NCI-H2107 (cell line): ENCODE measurements around the gene BORA.
"Not testable (repeated sequence)": the region's sequence is repeated elsewhere in the genome, so short reads cannot be mapped to it uniquely, and the experiment has no call there.

Experiments
- DNase-seq: peaks from one replicate; lab custom pipeline; 2025; lab: John Stamatoyannopoulos, UW

The BORA gene

DNA sequence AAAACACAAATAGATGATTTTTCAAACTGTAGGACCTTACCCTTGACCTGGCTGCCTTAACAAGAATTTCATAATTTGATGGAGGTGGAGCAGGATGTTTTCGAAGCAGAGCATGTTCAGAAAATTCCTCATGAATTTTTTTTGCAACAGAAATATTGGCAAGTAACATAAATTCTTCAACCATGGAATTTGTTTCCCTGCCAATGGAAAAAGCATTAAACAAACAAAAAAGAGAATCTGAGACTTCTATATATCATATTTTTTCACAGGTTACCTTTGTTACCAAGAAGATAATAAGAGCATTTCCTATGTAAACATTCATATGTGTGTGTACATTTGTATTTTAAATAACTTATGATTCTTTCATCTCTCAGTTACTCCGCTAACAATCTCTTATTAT, 35.7 kb downstream of the BORA start:
- no peak for DNase-seq

DNA sequence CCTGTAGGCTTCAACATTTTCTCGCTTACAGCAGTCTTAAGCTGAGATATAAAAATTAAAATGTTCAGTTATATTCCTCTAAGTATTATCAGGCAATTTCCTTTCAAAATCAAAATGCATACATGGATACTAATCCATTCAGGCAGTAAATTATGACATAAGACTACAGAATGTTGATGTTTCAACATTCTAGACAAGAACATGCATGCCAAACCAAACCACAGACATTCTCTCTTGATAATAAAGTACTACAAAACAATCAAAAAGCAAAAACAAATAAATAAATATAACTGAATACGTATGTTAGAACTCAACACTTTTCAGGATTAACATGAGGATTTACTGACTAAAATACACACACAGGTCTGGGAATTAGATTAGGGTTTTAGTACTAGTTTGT, 46.3 kb downstream of the BORA start:
- no peak for DNase-seq

DNA sequence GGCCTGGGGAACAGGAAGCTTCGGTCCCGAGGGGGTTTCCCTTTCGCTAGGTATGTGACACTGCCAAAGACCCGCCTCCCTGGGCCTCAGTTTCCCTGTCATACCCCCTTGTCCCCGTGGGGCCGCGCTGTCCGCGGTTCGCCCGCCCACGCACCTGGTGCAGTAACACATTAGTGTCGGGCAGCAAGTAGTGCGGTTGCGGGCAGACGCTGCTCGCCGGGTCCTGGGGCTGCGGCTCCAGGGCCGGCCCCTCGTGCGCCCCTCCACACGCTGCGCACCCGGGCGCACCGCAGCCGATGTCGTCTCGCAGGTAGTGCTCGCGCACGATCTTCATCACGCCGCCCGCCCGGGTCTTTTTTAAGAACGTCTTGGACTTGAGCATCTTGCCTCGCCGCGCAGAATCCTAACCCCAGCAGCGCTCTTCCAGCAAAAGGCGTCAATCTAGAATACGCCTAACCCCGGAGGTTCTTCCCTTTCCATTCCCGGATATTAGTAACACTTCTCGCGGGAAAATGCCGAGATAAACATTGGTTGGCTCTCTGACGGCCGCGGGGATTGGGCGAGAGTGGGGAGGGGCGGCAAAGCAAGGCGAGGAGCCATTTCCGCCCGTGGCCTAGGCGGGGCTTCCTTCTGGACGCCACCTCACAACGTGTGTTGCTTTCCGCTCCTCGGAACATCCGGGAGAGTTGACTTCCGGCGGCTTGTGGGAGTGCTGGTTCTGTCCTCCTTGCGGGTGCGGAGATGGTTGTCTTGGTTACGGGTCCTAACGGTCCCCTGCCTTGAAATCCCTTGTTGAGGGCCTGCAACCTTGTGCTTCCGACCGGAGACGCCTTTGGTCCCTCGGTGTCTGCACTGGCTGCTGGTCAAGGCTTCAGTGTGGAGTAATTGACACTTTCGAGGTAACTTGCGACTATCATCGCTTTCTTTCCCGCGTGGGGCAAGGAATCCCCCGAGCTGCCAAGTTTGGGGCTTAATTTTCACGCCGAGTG, 54.0 kb downstream of the BORA start, which contains the start of the genes DIS3 and PIBF1:
Gene DIS3, minus strand, starts transcription at position 450 of the 989 bp plus-strand sequence. Its CDS starts 68 bp downstream, at position 382.
Gene PIBF1, plus strand, starts transcription at position 683 of the 989 bp plus-strand sequence. CDS start 1,337 bp downstream, outside the sequence.
- peak; percentile 90 for DNase-seq

DNA sequence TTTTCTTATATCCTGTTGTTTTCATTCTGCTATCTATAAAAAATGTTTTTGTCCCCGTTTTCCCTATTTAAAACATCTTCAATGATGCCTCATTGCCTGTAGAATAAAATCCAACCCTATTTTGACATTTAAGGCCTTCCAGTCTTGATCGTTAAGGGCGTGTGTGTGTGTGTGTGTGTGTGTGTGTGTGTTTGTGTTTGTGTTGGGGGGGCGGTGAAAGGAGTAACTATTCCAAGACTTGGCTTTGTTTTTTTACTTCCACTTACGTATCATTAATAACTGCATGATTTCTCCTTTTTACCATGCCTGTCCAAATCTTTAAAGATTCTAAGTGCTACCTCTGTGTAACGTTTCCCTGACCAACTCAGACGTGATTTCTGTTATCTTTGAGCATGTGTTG, 55.0 kb downstream of the BORA start:
- no peak for DNase-seq

DNA sequence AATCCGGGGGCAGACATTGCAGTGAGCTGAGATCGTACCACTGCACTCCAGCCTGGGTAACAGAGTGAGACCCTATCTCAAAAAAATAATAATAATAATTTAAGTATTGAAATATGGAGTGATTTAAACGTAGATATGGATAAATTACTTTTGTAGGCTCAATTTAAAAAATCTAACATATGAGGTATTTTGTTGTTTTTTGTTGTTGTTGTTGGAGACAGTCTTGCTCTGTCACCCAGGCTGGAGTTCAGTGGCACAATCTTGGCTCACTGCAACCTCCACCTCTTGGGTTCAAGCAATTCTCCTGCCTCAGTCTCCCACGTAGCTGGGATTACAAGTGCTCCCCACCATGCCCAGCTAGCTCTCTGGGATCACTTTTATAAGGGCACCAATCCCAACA, 57.0 kb downstream of the BORA start:
- not testable (repeated sequence) for DNase-seq

DNA sequence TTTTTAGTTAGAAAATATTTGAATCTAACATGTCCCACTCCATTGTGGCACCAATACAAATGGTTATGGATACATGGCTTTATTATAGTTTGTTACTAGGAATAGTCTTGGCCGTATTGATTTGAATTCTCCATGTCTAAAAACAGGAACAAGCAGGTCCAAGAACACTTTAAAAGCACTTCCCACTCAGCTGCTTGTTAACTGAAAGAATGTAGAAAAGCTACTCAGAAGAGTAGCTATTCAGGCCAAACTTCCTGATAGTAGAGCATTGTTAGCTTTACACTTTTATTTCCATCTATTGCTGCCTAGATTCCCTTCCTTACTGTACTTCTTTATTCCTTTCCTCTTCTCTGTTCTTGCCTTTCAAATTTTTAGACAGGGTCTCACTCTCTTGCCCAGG, 61.1 kb downstream of the BORA start:
- no peak for DNase-seq

DNA sequence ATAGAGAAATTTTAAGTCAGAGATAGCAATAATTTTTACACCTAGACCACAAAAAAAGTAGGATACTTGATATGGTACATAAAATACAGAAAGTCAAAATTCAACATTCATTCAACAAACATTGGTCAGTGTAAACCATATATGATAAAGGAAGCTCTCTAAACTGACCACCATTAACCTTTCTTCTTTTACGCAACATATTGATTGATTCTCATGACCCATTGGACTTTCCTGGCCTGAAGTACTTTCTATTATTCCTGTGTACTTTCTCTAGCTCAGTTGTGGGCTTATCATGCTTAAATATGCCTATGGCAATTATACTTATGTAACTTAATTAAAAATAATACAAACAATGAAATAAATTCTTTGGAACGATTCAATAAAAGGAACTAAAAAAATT, 64.9 kb downstream of the BORA start:
- DNase-seq, result no peak

DNA sequence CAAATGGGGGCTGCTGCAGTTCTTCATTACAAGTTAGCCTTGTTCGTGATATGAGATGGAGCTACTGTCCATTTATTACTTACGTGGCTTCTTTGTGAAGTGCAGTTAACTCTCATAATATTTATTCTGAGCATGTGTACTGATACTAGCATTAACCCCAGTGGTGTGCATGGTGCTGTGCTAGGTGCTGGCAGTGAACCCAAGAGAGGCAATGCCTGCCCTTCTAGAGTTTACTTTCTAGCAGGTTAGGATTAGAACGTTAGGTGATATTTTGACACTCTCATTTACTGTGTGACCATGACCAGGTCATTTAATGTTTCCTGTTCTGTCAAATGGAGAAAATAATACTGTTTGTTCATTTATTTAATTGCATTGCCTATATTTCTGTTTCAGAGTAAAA, 71.1 kb downstream of the BORA start:
- DNase-seq, result no peak

DNA sequence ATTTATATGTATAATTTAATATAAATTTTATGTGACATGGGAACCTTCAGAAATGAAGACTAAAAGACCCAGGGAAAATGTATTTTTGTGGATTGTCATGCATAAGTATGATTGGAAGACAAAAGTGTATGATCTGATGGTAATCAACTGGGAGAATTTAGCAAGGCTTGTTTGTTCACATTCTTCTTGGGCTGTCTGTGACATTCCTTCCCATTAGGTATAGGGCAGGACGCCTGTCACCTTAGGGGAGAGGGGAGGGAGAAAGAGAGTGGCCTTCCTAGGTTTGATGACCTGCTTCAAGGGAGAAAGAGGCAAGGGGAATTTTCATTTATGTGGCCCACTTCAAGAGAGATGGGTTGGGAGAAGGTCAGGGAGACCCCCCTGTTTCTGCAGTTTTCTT, 76.6 kb downstream of the BORA start:
- DNase-seq, result no peak
